Right atrium auricular region (tissue), 2 donors: ENCODE results near the gene UBE2D2. TPM values are rescaled to one million over a fixed set of nuclear protein-coding genes. Genes with fewer than 3 reads are reported as not detected.

Source experiments
- DNase-seq: peaks from one replicate; pipeline ENCODE4 v3.0.0-alpha.2; 2019; ENCODE audit warnings: low spot score
- H3K27ac ChIP-seq, 2 donors: fragments of 200-600 bp; sonication (generic); 1 replicate in 1 of 2; 2 replicates in 1 of 2; pipeline ENCODE4 v1.5.1; 2016 to 2019
- H3K27me3 ChIP-seq, 2 donors: fragments of 200-600 bp; sonication (generic); one replicate each; pipeline versions ENCODE4 v1.5.1 to v1.6.0; 2017 to 2019
- H3K36me3 ChIP-seq: fragments of 200-600 bp; sonication (generic); one replicate; pipeline ENCODE4 v1.5.1; 2016
- H3K4me1 ChIP-seq, 2 donors: fragments of 200-600 bp; sonication (generic); one replicate each; pipeline versions ENCODE4 v1.5.1 to v1.6.0; 2017 to 2019
- H3K4me3 ChIP-seq, 2 donors: fragments of 200-600 bp; sonication (generic); 1 replicate in 1 of 2; 2 replicates in 1 of 2; pipeline ENCODE4 v1.5.1; 2017 to 2019; ENCODE audit warnings: mild to moderate bottlenecking in 1 of 2, moderate library complexity in 1 of 2
- H3K9me3 ChIP-seq, 2 donors: fragments of 200-600 bp; sonication (generic); one replicate each; pipeline ENCODE4 v1.5.1; 2019
- CTCF ChIP-seq, 2 donors: fragments of 200-600 bp; sonication (generic); IDR thresholded peaks; one replicate each; pipeline ENCODE4 v1.5.1; 2019; ENCODE audit warnings: antibody characterized with exemption in 2 of 2
- total RNA-seq, 2 donors: library from RNA; depleted of rRNA; stranded (reverse); fragments of >200 nt; gene quantifications; one replicate each; pipeline ENCODE4 v1.1.0, GENCODE V29; 2016

Gene UBE2D2
- total RNA-seq, 2 donors from 2014 or later = 54.3 to 73.6 TPM

DNA sequence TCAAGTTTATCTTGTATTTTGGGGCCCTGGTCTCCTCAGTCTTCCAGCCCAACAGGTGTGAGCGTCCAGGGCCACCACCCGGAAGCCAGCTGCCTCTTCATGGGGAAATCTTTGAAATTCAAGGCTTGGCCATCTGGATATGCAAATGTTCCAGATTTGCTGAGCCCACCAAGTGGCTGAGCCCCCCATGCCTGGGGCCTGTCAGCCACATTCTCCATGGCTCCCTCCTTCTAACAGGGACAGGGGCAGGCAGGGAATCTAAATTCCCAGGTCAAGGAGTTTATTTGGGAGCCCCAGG, 72.8 kb downstream of the UBE2D2 start:
- H3K27ac ChIP-seq = no peak overlapping the region

GRCh38 chr5:139634541-139634940, 73.4 kb downstream of the UBE2D2 start:
- no peak overlapping the region for H3K27ac ChIP-seq
- H3K27me3 ChIP-seq = no peaks in the 10 kb centered on the region
- H3K4me3 ChIP-seq = no peak overlapping the region
- no peak for TF ChIP-seq CTCF (IDR thresholded peaks at IDR 0.05)
- no peaks in the 10 kb centered on the region for H3K36me3 ChIP-seq
- DNase-seq = no peak
- H3K9me3 ChIP-seq = no peaks in the 10 kb centered on the region
- H3K4me1 ChIP-seq = peaks cover 0 to 47% of the 10 kb centered on the region in 2 donors

More for the DNA sequence above, 72.8 kb downstream of the UBE2D2 start:
- DNase-seq = no peak
- H3K4me1 ChIP-seq = peaks cover 0 to 42% of the 10 kb centered on the region in 2 donors
- TF ChIP-seq CTCF (IDR thresholded peaks at IDR 0.05) = no peak
- H3K36me3 ChIP-seq = no peaks in the 10 kb centered on the region
- H3K9me3 ChIP-seq = no peaks in the 10 kb centered on the region
- no peaks in the 10 kb centered on the region for H3K27me3 ChIP-seq
- H3K4me3 ChIP-seq = no peak overlapping the region

- Histone ChIP-seq H3K27me3 (no peaks in the 10 kb centered on the region), H3K4me1 (peaks cover 0 to 52% of the 10 kb centered on the region in 2 donors), H3K27ac (peak overlapping the region; percentile 93 to 95), H3K9me3 (no peaks in the 10 kb centered on the region), H3K4me3 (no peak overlapping the region), H3K36me3 (no peaks in the 10 kb centered on the region)
- peak; percentile 55 for DNase-seq
- TF ChIP-seq CTCF (IDR thresholded peaks at IDR 0.05) = no peak
Measured at GRCh38 chr5:139635191-139635590, 74.1 kb downstream of the UBE2D2 start.

GRCh38 chr5:139635606-139636206, 74.6 kb downstream of the UBE2D2 start:
- no peaks in the 10 kb centered on the region for H3K9me3 ChIP-seq
- no peaks in the 10 kb centered on the region for H3K36me3 ChIP-seq
- H3K4me1 ChIP-seq = peaks cover 0 to 58% of the 10 kb centered on the region in 2 donors
- peak; percentile 94 for DNase-seq
- no peak overlapping the region for H3K4me3 ChIP-seq
- peak overlapping the region; percentile 93 to 95 for H3K27ac ChIP-seq
- H3K27me3 ChIP-seq = no peaks in the 10 kb centered on the region
- TF ChIP-seq CTCF (IDR thresholded peaks at IDR 0.05) = peak; percentile 62 to 82

DNA sequence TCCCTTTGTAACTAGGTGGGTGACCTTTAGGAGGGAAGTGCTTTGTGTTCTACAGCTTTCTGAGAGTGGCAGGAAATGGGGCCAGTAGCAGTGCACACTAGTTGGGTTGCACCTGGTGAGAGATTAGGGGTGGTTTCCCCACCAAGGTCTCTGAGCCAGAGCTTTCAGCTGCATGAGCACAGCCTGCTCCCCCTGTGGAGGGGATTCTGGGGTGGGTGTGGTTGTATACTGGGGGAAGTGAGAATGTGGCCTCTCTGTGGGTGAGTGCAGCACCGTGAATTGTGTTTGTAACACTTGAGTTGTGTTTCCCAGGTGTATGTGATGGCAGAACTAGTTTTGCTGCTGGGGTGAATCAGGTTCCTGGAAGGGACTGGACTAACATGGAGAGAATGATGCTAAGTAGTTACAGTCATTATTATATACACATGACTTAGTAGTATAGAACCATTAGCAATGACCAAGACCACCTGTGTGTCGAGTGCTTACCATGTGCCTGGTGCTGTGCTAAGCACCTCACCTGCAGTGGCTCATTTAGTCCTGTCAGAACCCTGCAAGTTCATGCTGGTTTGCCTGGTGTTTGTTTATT, 75.2 kb downstream of the UBE2D2 start:
- no peak overlapping the region for H3K4me3 ChIP-seq
- H3K27me3 ChIP-seq = no peaks in the 10 kb centered on the region
- no peak for TF ChIP-seq CTCF (IDR thresholded peaks at IDR 0.05)
- peak; percentile 58 for DNase-seq
- H3K36me3 ChIP-seq = no peaks in the 10 kb centered on the region
- H3K9me3 ChIP-seq = no peaks in the 10 kb centered on the region
- peak overlapping the region; percentile 93 to 95 for H3K27ac ChIP-seq
- H3K4me1 ChIP-seq = peaks cover 0 to 59% of the 10 kb centered on the region in 2 donors

GRCh38 chr5:139636975-139637408, 75.9 kb downstream of the UBE2D2 start:
- Histone ChIP-seq H3K4me1 (peaks cover 0 to 59% of the 10 kb centered on the region in 2 donors), H3K4me3 (peak overlapping the region; percentile 44 to 58), H3K36me3 (no peaks in the 10 kb centered on the region), H3K27ac (peak overlapping the region; percentile 93 to 95), H3K9me3 (no peaks in the 10 kb centered on the region), H3K27me3 (no peaks in the 10 kb centered on the region)
- TF ChIP-seq CTCF (IDR thresholded peaks at IDR 0.05) = no peak
- no peak for DNase-seq
